ENCODE results near the gene AP3M1.

The AP3M1 gene

DNA sequence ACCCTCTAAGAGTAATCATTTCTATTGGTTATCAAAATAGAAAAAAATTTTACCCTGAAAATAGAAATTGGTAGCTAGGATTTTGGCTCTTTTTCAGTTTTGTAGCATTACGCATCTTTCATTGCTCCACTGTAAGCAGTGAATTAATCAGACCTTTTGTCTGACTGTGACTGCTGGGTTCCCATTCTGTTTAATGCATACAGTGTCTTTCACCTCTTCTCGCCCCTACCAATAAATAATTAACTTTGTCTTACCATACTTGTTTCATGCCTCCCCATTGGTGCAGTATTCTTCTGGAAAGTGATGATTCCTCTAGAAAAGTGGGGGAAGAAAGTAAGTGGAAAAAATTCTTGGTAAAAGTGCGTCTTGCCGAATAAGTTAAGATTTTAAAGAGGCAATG, 73.2 kb downstream of the AP3M1 start:
- DNase-seq: no peak

DNA sequence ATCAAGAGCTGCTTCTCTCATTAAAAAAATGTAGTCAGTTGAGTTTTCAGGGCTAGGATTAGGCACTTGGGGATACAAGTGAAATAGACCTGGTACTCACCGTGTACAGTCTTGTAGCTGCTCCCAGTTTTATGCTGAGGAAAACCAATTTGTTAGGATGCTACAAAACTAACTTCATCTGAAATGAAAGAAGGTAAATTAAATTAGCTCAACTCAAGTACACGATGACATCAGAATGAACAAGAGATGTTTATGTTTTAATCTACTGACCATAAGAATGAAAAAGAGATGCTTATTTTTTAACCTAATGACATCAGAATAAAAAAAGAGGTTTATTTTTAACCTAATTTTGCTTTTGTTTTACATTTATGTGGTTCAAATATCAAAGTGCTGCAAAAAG, 73.7 kb downstream of the AP3M1 start:
- DNase-seq: no peak

GRCh38 chr10:74075906-74076305, 74.7 kb downstream of the AP3M1 start:
- no peak for DNase-seq

DNA sequence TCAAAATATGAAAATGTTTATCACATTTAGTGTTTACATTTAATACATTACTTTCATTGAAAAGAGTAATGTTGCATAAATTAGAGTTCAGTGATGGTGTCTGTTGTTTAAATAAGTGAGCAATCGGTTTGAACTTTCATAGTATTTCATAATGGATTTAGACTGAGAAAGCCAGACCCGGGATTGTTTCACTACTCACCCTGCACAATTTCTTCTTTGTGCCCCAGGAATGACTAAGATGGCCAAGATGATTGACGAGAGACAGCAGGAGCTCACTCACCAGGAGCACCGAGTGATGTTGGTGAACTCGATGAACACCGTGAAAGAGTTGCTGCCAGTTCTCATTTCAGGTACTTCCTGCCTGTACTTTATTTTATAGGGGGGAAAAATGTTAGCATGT, 78.1 kb downstream of the AP3M1 start:
- DNase-seq: no peak

- DNase-seq: no peak
These were observed 79.5 kb downstream of the AP3M1 start for GRCh38 chr10:74071157-74071556.
